Stimulated activated memory B cell treated with anti-CD40 and anti-IgM and Interleukin-4, amounts not matched to agents 10 μg/mL and 1 μg/mL and 100 μg/mL, for 72 hours (primary cell): ENCODE results near the gene TGM2.

Source experiments
- ATAC-seq: fragments of 150-1000 bp; cut with Tn5 transposase; 2 replicates; pipeline ENCODE4 v1.10.0; 2021
- H3K27ac Mint-ChIP-seq: one replicate; pipeline ENCODE4 v1.8.0; 2022; ENCODE audit warnings: mild to moderate bottlenecking, mixed read lengths
- H3K27me3 Mint-ChIP-seq: one replicate; pipeline ENCODE4 v1.8.0; 2022; ENCODE audit warnings: mixed read lengths
- H3K36me3 Mint-ChIP-seq: one replicate; pipeline ENCODE4 v1.8.0; 2022; ENCODE audit warnings: mixed read lengths
- H3K4me1 Mint-ChIP-seq: one replicate; pipeline ENCODE4 v1.8.0; 2022; ENCODE audit warnings: mixed read lengths
- H3K4me3 Mint-ChIP-seq: one replicate; pipeline ENCODE4 v1.8.0; 2022; ENCODE audit warnings: mild to moderate bottlenecking, moderate library complexity, mixed read lengths
- H3K9me3 Mint-ChIP-seq: one replicate; pipeline ENCODE4 v1.8.0; 2022; ENCODE audit warnings: mixed read lengths

The TGM2 gene

DNA sequence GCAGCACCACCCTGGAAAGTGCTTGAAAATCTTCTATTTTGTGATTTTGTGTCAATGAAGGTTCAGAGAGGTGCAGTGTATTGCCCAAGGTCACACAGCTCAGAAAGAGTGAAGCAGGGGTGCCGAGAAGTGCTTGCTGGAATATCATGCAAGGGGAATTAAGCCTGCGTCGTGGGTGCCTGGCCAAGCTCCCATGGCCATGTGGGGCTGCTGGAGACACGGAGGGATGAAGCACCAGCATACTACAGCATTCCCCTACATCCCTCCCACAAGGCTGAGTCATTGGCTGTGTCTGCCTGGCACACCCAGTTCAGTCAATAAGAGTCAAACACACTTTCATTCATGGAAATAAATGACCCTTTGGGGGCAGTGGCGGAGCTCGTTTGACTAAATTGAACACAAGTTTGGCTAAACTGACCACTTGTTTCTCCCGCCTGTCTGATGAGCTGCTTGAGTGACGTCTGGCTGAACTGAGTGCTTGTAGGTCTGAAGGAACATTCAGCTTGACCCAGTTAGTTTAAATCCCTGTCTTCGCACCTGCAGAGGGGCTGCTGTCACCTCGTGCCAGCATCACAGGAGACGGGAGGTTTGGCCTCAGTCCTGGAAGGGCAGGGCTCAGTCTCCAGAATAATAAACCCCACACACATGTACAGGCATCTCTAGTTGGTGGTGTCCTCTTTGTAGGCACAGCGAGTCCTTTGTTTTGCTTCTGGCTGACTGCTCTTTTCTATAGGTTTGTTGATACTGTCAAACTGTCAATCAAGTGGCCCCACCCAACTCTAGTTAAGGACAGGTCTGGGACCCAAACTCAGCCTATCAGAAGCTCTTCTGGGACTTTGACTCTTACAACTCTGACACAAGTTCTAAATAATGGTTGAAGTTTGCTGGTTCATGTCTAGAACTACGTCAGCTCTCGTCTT is 8.4 kb upstream of the TGM2 start:
- Mint-ChIP-seq H3K9me3 (no peaks in the 10 kb centered on the region), H3K4me1 (peaks cover 18% of the 10 kb centered on the region), H3K27me3 (peaks cover 11% of the 10 kb centered on the region), H3K27ac (no peak overlapping the region), H3K36me3 (no peaks in the 10 kb centered on the region), H3K4me3 (no peak overlapping the region)
- no peak for ATAC-seq

GRCh38 chr20:38172408-38172807 is 7.3 kb upstream of the TGM2 start:
- no peak for ATAC-seq
- H3K36me3 Mint-ChIP-seq, result no peaks in the 10 kb centered on the region
- peaks cover 25% of the 10 kb centered on the region for H3K4me1 Mint-ChIP-seq
- H3K27ac Mint-ChIP-seq, result no peak overlapping the region
- H3K9me3 Mint-ChIP-seq, result no peaks in the 10 kb centered on the region
- H3K27me3 Mint-ChIP-seq, result peaks cover under 1% of the 10 kb centered on the region
- no peak overlapping the region for H3K4me3 Mint-ChIP-seq

DNA sequence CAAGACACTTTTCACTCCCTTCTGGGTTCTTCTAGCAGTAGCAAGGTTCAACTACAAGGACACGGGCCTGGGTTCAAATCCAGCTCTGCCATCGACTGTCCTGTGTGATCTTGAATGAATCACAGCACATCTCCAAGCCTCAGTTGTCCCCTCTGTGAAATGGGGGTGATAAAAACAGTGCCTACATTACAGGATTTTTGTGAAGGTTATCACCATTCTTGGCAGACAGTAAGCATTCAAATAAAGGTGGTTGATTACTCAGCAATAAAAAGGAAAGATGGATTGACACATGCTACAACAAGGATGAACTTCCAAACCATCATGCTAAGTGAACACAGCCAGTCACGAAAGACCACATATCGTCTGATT is 6.6 kb upstream of the TGM2 start:
- Mint-ChIP-seq H3K27ac (no peak overlapping the region), H3K36me3 (no peaks in the 10 kb centered on the region), H3K4me3 (no peak overlapping the region), H3K9me3 (no peaks in the 10 kb centered on the region), H3K27me3 (no peaks in the 10 kb centered on the region), H3K4me1 (peaks cover 26% of the 10 kb centered on the region)
- no peak for ATAC-seq

DNA sequence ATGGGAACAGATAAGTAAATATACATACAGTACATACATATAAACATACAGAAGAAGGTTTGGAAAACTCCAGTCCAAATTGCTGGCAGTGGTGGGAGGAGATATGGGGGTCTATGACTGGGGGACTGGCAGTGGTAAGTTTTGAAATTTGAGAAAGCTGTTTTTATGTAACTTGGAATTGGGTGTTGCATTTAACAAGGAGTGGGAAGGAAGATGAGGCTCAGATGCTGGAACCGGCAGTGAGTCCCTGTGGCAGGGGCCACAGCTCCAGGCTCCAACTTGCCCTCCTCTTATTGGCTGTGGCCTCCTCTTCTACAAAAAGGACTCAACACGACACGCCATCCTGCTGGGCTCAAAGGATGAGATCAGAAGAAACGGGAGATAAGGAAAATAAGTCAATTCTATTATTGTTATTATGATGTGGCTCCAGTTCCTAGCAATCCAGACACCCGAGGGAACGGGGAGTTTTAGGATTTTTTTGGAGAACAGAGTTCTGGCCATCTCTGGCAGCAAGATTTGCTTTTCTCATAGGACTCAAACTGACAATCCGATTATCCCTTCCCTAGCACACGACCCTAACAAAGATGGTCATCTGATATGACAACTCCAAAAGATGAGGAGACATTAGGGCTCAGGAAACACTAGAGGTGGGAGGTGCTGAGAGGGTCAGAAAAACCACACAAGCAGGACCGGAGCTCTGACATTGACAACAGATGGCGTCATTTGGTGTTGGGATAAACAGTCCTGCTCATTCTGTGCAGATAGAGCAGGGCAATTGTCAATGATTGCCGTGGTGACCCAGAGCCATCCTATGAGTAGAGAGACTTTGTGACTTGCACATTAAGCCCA is 6.0 kb upstream of the TGM2 start:
- no peak for ATAC-seq
- no peaks in the 10 kb centered on the region for H3K9me3 Mint-ChIP-seq
- peaks cover 32% of the 10 kb centered on the region for H3K4me1 Mint-ChIP-seq
- H3K27ac Mint-ChIP-seq, result no peak overlapping the region
- H3K36me3 Mint-ChIP-seq, result no peaks in the 10 kb centered on the region
- no peaks in the 10 kb centered on the region for H3K27me3 Mint-ChIP-seq
- H3K4me3 Mint-ChIP-seq, result no peak overlapping the region

DNA sequence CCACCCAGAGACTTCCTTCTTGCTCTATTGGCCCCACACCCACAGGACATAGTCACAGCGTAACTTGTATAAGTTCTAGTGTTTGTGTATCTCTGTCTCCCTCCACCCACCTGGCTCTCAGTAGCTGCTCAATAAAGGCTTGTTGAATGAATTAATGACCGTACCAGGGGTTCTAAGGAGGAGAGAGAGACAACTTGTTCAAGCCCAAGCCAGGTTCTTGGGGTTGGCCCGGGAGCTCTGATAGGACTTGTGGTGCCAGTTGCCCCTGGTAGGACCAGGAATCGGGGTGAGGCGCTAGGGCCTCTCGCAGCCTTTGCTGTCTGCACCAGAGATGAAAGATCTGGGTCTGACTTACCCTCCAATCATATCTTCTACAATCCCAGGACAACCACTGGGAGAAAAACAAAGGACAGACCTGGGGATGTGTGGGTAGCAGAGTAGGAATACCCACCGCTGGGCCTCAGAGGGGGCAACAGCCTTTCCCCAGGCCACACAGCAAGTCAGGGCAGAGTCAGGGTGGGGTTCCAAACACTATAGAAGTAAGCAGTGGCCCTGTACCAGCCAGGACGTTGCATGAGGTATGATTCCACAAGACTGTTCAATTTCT is 5.3 kb upstream of the TGM2 start:
- Mint-ChIP-seq H3K27me3 (no peaks in the 10 kb centered on the region), H3K4me3 (no peak overlapping the region), H3K4me1 (peaks cover 39% of the 10 kb centered on the region)

DNA sequence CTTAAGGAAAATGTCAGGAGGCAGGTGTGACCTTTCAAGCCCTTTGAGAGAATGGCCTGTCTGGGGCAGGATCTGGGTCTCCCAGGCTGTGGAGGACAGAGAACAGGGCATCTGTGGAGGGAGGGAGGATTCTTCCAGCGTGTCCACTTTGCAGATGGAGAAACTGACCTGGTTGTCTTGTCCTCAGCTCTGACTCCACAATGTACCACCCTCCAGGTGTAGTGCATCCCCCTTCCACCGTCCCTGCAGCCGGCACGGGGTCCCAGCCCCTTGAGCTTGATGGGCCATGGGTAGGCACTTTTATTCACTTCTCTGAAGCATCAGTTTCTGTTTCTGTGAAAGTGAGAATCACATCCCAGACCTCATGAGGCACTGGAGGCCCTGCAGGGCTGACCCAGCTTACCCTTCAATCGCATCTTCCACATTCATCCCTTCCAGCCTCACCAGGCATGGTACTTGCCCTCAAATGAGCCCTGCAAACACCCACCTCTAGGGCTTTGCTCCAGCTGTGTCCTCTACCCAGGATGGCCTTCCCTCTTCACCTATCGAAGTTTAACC is 4.6 kb upstream of the TGM2 start:
- Mint-ChIP-seq H3K27me3 (no peaks in the 10 kb centered on the region), H3K4me1 (peaks cover 45% of the 10 kb centered on the region), H3K9me3 (no peaks in the 10 kb centered on the region), H3K36me3 (no peaks in the 10 kb centered on the region), H3K4me3 (no peak overlapping the region), H3K27ac (peak overlapping the region; percentile 97)
- ATAC-seq, result no peak

More for the DNA sequence above, 5.3 kb upstream of the TGM2 start:
- Mint-ChIP-seq H3K9me3 (no peaks in the 10 kb centered on the region), H3K27ac (peak overlapping the region; percentile 97), H3K36me3 (no peaks in the 10 kb centered on the region)
- no peak for ATAC-seq

DNA sequence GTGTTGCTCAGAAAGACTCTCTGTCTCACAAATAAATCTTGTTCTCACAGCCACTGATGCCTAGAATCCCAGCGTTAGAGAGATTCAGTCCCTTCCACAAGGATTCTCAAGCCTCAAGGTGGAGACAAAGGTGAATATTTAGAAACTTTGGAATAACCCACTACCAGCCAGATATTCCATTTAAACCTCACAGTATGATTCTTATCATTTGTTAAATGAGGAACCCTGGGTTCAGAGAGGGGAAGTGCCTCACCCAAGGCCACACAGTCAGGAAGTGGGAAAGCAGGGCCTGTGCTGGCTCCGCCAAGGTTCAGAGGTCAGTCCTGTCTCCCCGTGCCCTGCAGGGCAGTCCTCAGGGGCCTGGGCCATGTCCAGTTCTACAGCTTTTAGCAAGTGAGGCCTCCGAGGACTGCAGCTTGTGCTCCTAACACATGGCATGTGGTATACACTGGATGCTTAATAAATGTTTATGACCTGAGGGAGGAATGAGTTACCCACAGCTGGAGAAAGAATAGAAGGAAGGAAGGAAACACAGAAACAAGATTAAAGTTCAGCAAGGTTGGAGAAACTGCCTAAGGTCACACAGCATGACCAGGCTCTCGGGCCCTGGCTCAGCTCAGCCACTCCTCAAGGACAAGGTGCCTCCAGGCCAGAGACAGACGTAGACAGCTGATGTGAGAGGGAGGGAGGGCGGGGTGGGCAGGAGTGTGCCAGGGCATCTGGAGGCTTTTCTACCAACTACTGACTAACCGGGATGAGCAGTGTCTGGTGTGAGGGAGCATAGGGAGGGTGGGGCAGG is 3.9 kb upstream of the TGM2 start:
- Mint-ChIP-seq H3K4me1 (peaks cover 51% of the 10 kb centered on the region), H3K27ac (peak overlapping the region; percentile 97), H3K27me3 (no peaks in the 10 kb centered on the region), H3K4me3 (peak overlapping the region; percentile 53), H3K36me3 (no peaks in the 10 kb centered on the region), H3K9me3 (no peaks in the 10 kb centered on the region)
- ATAC-seq, result peak; percentile 44

- Mint-ChIP-seq H3K27ac (peak overlapping the region; percentile 97), H3K9me3 (no peaks in the 10 kb centered on the region), H3K4me1 (peaks cover 60% of the 10 kb centered on the region), H3K36me3 (no peaks in the 10 kb centered on the region), H3K4me3 (no peak overlapping the region), H3K27me3 (no peaks in the 10 kb centered on the region)
- ATAC-seq, result peak; percentile 47
Measured at GRCh38 chr20:38167851-38168760, 3.0 kb upstream of the TGM2 start.

- Mint-ChIP-seq H3K9me3 (no peaks in the 10 kb centered on the region), H3K27me3 (no peaks in the 10 kb centered on the region), H3K4me1 (peaks cover 67% of the 10 kb centered on the region), H3K36me3 (no peaks in the 10 kb centered on the region), H3K27ac (peak overlapping the region; percentile 97), H3K4me3 (no peak overlapping the region)
- ATAC-seq, result no peak
Measured at GRCh38 chr20:38167328-38167850, 2.3 kb upstream of the TGM2 start.

DNA sequence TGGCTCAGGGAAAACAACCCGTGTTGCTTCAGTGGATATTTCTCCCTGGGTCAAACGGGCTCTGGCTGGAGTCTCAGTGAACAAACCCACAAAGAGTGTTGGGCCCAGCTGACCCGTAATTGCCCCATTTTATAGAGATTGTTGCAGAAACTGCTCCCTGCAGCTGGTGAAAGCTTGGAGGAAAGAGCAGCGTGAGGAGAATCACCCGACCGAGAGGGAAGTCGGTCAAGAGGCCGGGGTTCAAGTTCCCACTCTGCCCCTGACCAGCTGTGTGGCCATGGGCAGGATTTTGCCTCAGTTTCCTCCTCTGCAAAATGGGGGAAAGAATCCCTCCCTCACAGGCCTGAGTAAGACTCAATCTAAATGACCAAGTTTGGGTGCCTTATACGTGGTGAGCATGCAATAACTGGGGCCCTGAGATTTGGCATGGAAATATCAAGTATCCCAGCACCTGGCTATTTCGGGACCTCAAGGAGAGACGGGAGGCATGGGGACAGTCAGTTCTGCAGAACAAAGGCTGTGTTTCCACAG is 1.7 kb upstream of the TGM2 start:
- Mint-ChIP-seq H3K4me3 (no peak overlapping the region), H3K4me1 (peaks cover 73% of the 10 kb centered on the region), H3K9me3 (no peaks in the 10 kb centered on the region), H3K27ac (peak overlapping the region; percentile 81), H3K36me3 (no peaks in the 10 kb centered on the region), H3K27me3 (no peaks in the 10 kb centered on the region)
- ATAC-seq, result no peak

DNA sequence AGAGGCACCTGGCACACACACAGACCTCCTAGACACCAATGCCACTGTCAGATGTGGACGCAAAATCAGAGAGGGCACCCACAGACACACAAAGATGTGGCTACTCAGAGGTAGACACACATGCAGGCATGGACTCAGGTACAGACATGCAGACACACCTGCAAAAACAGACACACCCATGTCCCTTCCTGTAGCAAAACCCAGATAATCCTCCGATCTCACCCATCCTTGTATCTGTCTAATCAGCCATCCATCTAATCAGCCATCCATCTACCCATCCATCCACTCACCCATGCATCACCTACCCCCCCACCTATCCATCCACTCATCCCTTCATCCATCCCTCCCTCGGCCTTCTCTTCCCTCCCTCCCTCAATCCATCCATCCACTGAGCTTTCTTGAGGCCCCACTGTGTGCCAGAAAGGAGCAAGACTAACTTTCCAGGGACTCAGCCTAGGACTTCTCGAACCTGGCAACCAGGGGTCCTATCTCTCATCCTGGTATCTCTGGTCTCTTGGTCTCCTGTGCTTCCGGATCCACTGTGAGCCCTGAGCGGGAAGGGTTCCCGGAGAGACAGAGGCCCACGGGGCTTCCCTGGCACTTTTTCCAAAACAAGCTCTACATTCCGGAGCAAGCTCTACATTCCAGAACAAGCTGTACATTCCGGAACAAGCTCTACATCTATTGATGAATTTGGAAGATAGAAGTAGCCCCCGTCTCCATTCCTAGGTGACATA is 1.1 kb upstream of the TGM2 start:
- H3K4me3 Mint-ChIP-seq, result peak overlapping the region; percentile 73
- H3K36me3 Mint-ChIP-seq, result no peaks in the 10 kb centered on the region
- ATAC-seq, result no peak
- peak overlapping the region; percentile 81 for H3K27ac Mint-ChIP-seq
- H3K4me1 Mint-ChIP-seq, result peaks cover 79% of the 10 kb centered on the region
- H3K9me3 Mint-ChIP-seq, result no peaks in the 10 kb centered on the region
- H3K27me3 Mint-ChIP-seq, result no peaks in the 10 kb centered on the region

- H3K4me1 Mint-ChIP-seq, result peaks cover 73% of the 10 kb centered on the region
Measured at GRCh38 chr20:38164624-38165088, 414 bp downstream of the TGM2 start.

GRCh38 chr20:38164069-38164468 is 1.0 kb downstream of the TGM2 start:
- peak overlapping the region; percentile 81 for H3K27ac Mint-ChIP-seq
- no peaks in the 10 kb centered on the region for H3K9me3 Mint-ChIP-seq
- H3K27me3 Mint-ChIP-seq, result no peaks in the 10 kb centered on the region
- H3K4me3 Mint-ChIP-seq, result peak overlapping the region; percentile 73
- H3K36me3 Mint-ChIP-seq, result peaks cover 3% of the 10 kb centered on the region
- H3K4me1 Mint-ChIP-seq, result peaks cover 68% of the 10 kb centered on the region
- no peak for ATAC-seq

More at GRCh38 chr20:38164624-38165088, 414 bp downstream of the TGM2 start:
- Mint-ChIP-seq H3K27me3 (no peaks in the 10 kb centered on the region), H3K9me3 (no peaks in the 10 kb centered on the region), H3K36me3 (no peaks in the 10 kb centered on the region), H3K27ac (peak overlapping the region; percentile 81), H3K4me3 (peak overlapping the region; percentile 73)
- ATAC-seq, result no peak
